GM19395 (cell line): Measurements from ENCODE around the gene THOP1.
"Not testable (repeated sequence)": the region's sequence is repeated elsewhere in the genome, so short reads cannot be mapped to it uniquely, and the experiment has no call there.

ENCODE experiments used
- ATAC-seq: cut with Tn5 transposase; IDR thresholded peaks from one replicate; pipeline ENCODE4 v1.9.1; 2021; ENCODE audit warnings: mild to moderate bottlenecking, moderate library complexity; ENCODE audit not compliant: unreplicated experiment

Gene THOP1

DNA sequence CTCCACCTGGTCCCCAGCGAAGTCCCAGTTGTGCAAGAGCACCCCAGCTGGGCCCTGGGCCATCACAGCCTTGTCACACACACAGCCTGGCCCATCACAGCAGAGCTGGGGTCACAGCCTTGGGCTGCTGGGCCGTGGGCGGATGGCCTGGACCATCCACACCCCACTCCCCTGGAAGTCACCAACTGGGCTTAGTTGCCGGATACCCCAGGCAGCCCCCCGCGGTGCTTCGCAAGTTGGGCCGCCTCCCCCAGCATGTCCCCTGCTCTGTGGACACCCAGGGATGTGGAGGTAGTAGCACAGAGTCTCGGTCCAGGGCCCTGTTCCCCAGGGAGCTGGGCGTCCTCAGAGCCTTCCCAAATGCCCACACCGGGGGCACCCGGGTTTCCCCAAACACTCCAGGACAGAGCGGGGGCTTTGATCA, 29.9 kb downstream of the THOP1 start:
- no peak for ATAC-seq

DNA sequence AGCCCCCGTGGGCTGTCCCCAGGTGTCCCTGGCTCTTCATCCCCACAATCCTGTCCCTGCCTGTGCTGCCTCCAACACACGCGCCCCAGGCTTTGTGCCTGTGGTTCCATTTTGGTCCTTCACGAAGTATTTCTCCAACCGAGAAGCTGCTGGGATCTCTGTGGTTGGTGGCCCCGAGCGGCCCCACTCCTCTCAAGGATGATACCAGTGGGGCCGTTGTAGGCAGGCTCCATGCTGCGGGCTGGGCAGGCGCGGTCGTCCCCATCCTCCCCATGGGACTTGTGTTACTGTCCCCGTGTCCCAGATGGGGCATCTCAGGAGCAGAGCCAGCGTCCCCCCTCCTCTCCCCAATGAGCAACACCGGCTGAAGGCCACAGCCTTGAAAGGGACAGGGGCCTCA, 30.6 kb downstream of the THOP1 start:
- ATAC-seq = no peak

DNA sequence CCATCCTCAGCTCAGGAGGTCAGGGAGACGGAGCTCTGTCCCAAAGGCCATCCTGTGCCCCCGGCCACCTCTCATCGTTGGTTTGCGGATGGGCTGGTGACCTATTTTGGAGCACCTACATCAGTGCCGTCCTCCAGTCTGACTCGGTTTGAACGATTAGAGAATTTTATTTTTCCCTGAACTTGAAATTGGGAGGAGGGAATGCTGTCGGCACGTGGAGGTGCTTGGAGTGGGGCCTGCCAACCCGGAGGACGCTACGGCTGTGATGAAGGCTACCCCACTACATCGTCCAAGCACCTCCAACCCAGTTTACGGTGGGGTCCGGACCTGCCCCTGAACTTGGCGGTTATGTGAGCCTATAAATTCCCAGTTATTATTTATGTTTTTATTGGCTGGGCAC, 31.3 kb downstream of the THOP1 start:
- ATAC-seq = no peak

DNA sequence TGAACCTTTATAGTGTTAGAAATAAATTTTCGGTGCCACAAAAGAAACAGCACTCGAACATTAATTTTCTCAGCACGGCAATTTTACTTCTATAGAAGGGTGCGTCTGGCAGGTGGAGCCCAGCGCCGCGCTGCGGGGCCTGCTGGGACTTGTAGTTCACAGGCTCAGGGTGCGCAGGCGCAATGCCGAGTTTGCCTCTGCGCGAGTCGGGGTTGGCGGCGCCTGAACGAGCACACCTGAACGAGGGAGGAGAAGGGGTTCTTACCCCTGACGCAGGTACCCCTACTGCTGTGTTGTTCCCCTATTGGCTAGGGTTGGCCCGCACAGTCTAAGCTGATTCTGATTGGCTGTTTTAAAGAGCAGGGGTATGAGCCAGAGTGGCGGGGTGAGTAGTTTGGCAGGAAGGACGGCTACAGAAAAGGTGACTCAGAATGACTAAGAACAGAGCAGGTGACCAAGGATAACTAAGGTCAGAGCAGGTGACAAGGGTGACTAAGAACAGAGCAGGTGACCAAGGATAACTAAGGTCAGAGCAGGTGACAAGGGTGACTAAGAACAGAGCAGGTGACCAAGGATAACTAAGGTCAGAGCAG, 32.0 kb downstream of the THOP1 start:
- not testable (repeated sequence) for ATAC-seq

DNA sequence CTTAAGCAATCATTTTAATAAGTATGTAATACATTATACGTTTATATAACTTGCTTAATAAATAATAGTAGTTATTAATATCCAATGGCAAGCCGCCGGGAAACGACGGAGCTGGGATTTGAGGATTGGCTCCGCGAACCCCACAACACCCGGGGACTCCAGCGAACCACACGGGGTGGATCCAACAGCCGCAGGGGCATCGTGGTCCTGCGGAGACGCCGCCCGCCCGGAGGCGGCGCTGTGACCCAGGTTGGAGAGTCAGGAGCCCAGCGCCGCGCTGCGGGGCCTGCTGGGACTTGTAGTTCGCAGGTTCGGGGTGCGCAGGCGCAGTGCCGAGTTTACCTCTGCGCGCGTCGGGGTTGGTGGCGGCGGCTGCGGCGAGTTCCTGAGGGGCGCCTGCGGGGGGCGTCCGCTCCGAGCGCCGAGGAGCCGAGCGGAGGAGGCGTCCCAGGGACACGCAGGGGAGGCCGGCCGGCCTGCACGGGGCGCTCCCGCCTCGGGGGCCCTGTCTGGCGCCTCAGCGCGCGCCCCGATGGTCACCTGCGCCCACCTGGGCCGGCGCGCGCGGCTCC, 34.3 kb downstream of the THOP1 start, which contains the start of gene ZNF554:
TSS of gene ZNF554 (plus strand) at position 329 of the 572 bp plus-strand sequence. CDS start at position 533, 204 bp downstream.
- ATAC-seq = peak; percentile 78

DNA sequence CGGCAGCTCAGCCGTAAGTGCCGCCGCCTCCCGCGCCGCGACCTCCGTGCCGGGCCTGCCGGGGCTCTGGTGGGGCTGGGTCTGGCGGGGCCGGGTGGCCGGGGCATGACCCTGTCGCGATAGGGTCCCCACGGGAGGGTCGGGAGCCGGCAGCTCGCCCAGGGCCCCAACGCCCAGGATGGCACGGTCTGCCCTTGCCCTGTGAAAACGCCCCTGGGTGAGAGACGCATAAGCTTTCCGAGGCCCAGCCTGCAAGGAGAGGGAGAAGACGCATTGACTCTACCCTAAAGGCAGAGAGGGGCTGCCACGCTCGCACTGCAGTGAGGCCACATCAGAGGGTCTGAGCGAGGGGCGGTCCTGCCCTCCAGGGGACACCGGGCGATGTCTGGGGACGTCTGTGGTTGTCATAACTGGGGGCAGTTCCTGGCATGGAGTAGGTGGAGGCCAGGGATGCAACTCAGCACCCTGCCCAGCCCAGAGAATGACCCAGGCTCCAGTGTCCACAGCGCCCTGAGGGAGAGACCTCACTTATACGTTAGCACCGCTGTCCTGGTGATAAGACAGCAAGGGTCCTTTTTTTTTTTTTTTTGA, 34.9 kb downstream of the THOP1 start:
- no peak for ATAC-seq

DNA sequence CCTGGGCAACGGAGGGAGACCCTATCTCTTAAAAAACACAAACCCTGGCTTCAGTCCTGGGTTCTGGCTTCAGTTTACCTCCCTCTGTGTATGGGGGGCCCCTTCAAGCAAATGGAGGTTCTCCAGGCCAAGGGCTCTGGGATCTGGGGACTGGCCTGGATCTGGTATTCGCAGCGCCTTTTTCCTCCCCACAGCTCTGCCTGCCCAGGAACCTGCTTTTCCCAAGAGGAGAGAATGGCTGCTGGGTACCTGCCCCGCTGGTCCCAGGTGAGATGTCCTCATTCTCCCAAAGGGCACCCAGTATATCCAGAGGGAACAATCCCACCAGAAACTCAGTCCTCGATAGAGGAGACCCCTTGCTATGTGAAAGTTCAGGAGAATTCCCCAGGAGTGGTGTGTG, 37.5 kb downstream of the THOP1 start:
- ATAC-seq = no peak

DNA sequence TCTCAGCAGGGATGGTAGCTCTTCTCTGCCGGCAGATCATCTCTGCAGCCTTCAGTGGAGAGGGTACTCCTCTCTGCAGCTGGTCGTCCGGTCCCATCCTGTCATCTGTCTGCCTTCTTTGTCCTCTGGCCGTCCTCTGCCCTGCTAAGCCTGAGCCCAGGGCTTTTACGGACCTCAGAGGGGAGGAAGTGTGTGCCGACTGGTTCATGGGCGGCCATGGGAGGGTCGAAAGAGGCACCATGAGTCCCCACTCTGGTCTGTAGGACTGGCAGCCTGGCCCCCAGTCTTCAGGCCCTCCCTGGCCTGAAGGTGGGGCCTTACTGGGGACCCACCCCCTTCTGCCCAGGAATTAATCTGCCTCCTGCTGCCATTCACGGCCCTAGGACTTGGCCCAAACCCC, 38.3 kb downstream of the THOP1 start:
- ATAC-seq = no peak

DNA sequence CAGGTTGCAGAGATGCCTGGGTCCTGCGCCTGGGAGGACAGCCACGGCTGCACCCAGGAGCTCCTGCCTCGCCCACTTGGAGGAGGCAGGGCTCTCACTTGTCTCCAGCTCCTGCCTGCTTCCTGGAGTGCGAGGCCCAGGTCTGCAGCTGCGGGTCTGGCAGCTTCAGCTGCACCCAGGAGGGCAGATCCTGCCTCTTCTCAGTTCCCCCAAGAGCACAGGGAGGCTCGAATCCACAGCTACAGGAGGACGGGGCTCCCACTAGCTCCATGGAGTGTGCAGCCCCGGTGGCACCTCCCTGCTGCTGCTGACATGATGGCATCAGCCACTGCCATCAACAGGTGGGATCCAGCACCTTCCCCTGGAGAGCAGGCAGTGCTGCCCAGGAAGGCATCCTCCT, 38.8 kb downstream of the THOP1 start:
- no peak for ATAC-seq

DNA sequence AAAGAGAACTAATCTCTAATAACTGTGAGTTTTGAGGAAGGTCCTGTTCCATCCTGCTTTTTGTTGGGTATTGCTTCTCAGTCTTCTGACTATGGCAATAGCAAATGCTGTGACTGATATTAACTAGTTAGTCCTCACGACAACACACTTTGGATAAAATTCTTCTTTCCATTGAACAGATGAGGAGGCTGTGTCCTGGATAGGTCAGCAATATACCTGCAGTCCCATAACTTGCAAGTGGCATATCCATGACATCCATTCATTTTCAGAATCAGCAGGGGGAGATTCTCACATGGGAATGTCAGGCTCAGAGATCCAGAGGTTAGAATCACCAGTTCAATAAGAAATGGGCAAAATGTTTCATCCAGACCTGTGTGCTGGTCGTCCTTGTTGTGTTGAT, 41.7 kb downstream of the THOP1 start:
- no peak for ATAC-seq

DNA sequence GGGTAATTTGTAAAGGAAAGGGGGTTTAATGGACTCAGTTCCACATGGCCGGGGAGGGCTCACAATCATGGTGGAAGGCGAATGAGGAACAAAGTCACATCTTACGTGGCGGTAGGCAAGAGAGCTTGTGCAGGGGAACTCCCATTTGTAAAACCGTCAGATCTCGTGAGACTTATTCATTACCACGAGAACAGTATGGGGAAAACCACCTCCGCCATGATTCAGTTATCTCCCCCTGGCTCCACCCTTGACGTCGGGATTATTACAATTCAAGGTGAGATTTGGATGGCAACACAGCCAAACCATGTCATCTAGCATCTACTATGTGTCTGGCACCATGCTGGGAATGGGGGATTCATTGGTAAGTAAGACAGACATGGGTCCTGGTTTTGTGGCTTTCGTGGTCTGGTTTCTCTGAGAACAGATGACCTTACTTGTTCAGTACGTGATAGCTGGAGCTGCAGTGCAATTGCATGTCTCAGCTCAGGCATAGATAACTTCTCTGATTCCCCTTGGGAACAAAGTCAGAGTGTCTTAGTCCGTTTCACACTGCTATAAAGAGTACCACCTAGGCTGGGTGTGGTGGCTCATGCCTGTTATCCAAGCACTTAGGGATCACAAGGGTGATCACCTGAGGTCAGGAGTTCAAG, 42.7 kb downstream of the THOP1 start:
- ATAC-seq = no peak

DNA sequence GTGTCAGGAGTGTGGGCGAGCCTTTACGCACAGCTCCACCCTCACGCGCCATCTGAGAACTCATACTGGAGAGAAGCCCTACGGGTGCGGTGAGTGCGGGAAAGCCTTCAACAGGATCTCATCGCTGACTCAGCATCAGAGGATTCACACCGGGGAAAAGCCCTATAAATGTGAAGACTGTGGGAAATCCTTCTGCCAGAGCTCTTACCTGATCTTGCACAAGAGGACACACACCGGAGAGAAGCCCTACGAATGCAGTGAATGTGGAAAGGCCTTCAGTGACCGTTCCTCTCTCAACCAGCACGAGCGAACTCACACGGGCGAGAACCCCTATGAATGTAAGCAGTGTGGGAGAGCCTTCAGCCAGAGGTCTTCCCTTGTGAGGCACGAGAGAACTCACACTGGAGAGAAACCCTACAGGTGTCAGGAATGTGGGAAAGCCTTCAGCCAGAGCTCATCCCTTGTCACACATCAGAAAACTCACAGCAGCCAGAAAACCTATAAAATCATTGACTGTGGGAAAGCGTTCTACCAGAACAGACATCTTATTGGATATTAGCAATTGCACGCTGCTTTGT, 49.1 kb downstream of the THOP1 start:
- no peak for ATAC-seq

DNA sequence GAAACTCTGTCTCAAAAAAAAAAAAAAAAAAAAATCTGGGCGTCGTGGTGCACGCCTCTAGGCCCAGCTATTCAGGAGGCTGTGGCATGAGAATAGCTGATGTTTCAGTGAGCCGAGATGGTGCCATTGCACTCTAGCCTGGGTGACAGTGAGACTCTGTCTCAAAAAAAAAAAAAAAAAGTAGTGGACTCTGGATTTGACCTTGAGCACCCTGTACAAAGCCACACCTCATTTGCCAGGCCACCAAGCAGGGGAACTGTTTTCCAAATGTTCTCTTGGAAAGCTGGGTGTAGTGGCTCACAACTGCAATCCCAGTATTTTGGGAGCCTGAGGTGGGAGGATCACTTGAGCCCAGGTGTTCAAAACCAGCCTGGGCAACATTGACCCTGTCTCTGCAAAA, 52.1 kb downstream of the THOP1 start:
- no peak for ATAC-seq

DNA sequence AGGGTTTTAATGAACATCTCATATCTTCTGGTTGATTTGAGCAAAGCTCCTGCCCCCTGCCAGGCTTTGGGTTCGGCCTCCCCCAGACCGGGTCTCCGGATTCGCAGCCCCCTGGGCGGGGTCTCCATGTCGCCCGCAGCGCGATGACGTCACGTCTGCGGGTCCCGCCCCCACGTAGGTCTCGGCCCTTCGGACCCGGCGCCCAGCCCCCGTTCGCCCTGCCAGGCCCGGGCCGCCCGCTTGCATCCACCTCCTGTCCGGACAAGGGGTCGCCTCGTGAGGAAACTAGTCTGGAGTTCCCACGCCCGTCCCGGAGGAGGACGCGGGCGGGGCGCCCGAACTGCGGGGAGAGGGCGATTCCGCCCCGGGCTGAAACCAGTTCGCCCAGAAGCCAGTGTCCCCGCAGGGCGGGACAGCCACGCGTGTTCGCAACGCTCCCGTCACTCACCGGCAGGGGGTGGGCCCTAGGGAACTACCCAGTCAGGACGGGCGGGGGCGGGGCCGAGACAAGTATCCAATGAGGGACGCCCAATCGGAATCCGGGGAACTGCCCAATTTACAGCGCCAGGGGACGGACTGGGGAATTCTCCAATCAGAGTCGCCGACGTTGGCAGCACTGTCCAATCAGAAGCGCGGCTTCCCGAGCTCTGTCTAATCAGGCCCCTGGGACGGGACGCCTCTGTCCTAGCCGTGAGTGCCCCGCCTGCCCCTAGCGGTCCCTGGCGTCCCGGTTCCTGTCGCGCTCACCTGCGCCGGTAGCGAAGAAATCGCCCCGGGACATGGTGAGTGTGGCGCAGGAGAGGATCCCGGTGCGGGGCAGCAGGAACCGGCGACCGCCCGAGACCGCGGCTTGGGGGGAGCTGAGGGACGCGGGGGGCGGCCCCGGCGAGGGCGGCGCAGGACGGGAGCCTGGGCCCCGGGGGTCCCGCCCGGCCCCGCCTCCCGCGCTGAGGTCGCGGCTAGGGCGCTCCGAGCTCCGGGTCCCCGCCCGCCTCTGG, 55.8 kb downstream of the THOP1 start, which contains the start of gene ZNF555:
TSS of gene ZNF555 (plus strand) at position 682 of the 998 bp plus-strand sequence. CDS start at position 780, 98 bp downstream.
- ATAC-seq = peak; percentile 91

DNA sequence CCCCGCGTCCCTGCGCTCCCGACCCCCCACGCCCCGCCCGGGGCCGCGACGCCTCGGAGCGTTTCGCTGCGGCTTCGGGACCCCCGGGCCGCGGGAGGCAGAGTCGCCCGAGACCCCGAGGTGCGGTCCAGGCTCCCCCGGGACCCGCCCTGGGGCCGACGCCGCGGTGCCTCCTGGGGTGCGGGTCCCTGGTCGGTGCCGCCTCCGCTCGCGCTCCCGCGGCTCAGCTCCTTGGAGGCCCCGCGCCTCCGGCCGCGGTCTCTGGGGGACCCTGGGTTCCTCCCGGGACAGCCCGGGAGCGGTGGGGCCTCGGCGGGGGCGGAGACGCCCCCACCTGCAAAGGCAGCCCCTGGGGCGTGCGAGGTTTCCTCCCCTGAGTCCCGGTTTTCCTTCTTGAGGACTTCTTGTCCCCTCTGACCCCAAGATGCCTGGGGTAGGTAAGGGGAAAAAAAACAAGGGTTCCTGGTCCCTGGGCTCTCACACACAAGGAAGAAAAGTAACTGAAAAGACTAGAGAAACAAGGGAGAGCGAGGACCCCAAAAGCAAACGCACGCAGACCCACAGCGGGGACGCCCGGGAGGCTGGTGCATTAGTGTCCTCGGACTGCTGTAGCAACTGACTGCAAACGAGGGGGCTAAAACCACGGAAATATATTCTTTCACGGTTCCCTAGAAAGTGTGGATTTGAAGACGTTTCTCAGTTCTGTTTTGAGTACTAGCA, 56.7 kb downstream of the THOP1 start:
- ATAC-seq = no peak

DNA sequence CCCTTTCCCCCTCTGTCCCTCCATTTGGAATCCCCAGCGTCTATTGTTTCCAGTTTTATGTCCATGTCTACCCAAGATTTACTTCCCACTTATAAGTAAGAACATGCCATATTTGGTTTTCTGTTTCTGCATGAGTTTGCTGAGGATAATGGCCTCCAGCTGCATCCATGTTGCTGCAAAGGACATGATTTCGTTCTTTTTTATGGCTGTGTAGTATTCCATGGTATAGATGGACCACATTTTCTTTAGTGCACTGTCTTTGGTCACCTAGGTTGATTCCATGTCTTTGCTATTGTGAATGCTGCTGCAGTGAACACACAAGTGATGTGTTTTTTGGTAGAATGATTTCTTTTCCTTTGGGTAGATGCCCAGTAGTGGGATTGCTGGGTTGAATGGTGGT, 59.8 kb downstream of the THOP1 start:
- no peak for ATAC-seq

DNA sequence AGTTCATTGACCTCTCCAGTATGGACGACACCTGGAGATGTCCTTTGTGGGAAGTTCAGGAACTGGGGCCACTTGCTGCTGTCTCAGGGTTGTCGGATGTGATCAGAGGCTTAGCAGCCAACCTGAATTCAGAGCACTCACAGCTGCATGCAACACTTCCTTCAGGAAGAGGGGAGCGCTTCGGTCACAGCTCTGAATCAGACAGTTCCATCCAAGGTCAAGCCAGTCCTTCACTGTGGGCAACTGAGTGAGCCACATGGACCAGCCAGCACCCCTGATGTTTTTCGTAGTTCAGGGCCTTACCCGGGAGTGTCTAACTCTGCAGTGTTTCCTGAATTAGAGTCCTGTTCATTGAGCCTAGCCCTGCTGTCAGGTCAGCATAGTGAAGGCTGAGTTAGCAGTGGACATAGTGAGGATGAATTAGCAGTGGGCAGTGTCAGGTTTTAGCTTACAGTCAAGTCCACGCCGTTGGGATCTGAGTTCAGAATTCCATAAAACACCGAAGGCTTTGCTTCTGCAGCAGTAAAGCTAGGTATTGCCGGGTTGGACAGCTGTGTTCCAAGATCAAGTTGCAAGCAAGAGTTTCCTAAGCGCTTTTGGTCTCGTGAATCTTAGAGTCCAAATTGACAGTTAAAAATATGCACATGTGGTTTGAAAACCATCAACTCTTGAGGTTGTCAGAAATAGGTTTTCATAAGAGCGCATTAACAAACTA, 61.0 kb downstream of the THOP1 start:
- no peak for ATAC-seq

DNA sequence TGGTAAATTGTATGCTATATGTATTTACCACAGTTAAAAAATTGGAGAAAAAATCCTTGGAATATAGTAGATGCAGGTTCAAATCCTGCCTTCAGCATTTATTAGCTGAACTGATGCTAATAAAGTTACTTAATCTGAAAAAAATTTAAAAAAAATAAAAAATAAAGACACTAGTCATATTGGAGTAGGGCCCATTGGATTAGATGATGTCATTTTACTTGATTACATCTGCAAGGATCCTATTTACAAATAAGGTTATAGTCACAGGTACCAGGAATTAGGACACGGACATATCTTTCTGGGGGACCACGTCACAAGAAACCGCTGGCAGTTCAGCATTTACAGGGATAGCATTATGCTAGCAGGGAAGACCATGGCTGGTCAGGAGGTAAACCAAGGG, 62.2 kb downstream of the THOP1 start:
- ATAC-seq = no peak

DNA sequence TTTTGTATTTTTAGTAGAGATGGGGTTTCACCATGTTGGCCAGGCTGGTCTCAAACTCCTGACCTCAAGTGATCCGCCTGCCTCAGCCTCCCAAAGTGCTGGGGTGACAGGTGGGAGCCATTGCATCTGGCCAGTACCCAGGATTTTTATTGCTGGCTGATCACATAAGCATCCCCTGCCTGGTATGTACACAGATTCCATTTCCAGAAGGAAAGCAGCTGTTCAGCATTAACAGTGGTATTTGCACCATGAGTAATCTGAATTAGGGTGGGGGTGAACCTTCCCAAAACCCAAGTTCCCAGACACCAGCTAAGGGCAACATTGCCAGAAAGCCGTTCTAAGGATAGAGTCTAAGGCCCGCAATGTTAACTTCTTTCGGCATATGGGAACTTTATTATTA, 63.3 kb downstream of the THOP1 start:
- ATAC-seq = no peak
